ENCODE measurements around the gene ZFP36L1.

DNA sequence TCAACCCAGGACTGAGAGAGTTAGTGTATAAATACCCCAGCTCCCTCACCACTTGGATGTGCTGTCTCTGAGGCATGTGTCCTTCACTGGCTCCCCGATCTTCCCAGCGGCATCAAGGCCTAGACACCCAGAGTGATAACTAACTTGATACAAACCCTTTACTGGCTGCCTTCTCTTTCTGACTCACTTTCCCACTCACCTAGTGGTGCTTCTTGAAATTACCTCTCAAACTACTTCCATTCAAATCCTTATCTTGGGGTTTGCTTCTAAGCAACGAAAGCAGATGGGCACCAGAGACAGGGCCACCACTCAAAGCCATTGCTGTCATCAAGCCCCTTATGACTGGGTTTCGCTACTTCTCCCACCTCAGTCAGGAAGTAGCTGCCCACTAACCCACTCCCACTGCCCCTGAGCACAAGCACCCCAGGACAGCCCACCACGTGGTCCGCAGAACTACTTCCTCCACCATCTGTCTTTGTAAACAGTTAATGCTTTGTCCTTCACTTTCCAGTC lies 17.2 kb downstream of the ZFP36L1 start:
- TF ChIP-seq, protein P1, sequence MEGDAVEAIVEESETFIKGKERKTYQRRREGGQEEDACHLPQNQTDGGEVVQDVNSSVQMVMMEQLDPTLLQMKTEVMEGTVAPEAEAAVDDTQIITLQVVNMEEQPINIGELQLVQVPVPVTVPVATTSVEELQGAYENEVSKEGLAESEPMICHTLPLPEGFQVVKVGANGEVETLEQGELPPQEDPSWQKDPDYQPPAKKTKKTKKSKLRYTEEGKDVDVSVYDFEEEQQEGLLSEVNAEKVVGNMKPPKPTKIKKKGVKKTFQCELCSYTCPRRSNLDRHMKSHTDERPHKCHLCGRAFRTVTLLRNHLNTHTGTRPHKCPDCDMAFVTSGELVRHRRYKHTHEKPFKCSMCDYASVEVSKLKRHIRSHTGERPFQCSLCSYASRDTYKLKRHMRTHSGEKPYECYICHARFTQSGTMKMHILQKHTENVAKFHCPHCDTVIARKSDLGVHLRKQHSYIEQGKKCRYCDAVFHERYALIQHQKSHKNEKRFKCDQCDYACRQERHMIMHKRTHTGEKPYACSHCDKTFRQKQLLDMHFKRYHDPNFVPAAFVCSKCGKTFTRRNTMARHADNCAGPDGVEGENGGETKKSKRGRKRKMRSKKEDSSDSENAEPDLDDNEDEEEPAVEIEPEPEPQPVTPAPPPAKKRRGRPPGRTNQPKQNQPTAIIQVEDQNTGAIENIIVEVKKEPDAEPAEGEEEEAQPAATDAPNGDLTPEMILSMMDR (IDR thresholded peaks at IDR 0.05) = no peak
- no peak for TF ChIP-seq EP300 (IDR thresholded peaks at IDR 0.05)
- no peak for TF ChIP-seq POLR2AphosphoS5 (IDR thresholded peaks at IDR 0.05)
